MV-4-11 (cell line): ENCODE data around the gene SSC4D.
"Not testable (repeated sequence)": the region's sequence is repeated elsewhere in the genome, so short reads cannot be mapped to it uniquely, and the experiment has no call there.

Experiments used
- DNase-seq: peaks from one replicate; lab custom pipeline; 2025; lab: John Stamatoyannopoulos, UW

Gene SSC4D

GRCh38 chr7:76409537-76409936 is at the start of gene SSC4D:
Gene SSC4D, minus strand, starts transcription at chr7:76409697. Its CDS starts 5,258 bp downstream, at chr7:76404439.
- DNase-seq: no peak

GRCh38 chr7:76458504-76458903 is 49.0 kb upstream of the SSC4D start:
- not testable (repeated sequence) for DNase-seq

GRCh38 chr7:76457017-76457416 is 47.5 kb upstream of the SSC4D start:
- not testable (repeated sequence) for DNase-seq

DNA sequence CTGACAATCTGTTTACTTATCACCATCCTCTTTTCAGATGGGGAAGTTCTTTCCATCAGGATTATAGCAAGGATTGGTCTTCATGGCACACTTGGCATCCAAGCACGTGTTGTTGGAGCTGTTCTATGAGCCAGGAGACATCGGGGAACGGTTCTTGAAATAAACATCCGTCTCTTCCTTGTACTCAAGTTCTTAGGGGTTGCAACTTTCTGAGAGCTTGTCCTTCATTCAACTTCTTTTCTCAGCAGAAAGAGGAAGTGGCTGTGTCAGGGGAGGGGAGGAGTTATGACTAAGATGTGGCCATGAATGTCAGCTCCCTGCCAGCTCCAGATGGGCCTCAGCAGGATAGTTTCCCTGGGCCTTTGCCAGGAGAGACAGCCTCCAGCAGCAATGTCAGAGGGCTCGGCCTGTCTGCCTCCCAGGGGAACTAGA is 36.1 kb upstream of the SSC4D start:
- peak; percentile 95 for DNase-seq

GRCh38 chr7:76443846-76444245 is 34.3 kb upstream of the SSC4D start:
- not testable (repeated sequence) for DNase-seq

DNA sequence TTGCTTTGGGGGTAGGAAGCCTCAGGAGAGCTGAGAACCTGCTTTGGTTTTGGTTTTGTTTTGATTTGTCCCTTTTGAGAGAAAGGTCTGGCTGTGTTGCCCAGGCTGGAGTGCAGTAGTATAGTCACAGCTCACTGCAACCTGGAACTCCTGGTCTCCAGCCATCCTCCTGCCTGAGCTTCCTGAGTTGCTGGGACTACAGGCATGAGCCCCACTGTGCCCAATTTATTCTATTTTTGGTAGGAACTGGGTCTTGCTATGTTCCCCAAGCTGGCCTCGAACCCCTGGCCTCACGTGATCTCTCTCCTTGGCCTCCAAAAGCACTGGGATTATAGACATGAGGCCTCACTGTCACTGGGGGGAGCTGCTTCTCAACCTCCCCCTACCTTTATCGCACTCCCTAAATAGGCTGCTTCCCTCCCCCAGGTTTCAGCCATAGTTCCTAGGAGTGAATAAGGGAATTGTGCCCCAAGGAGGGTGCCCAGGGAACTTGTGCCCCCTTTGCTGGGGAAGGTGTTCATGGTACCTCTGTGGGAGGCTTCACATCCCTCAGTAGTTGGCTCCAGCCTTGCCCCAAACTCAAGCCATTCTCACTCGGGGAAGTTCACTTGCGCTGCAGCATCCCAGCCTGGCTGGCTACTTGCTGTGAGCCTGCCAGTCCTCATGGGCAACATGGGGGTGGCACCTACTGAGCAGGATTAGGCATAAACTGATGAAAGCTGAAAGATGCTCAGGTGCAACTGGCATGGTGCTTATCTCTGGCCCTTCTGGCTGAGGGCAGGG is 33.4 kb upstream of the SSC4D start:
- DNase-seq: not testable (repeated sequence)

DNA sequence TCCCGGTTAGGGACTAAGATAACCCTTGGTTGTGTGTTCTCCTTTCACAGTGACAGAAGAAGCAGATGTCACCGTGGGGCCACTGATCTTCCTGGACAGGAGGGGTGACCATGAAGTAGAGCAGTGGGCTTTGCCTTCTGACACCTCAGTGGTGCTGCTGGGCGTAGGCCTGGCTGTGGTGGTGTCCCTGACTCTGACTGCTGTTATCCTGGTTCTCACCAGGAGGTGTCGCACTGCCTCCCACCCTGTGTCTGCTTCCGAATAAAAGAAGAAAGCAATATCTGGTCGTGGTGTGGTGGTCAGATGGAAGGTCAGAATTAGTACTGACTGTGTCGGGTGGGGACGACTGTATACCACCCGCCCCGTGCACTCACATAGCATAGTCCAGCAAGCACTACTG is 32.3 kb upstream of the SSC4D start:
- not testable (repeated sequence) for DNase-seq

DNA sequence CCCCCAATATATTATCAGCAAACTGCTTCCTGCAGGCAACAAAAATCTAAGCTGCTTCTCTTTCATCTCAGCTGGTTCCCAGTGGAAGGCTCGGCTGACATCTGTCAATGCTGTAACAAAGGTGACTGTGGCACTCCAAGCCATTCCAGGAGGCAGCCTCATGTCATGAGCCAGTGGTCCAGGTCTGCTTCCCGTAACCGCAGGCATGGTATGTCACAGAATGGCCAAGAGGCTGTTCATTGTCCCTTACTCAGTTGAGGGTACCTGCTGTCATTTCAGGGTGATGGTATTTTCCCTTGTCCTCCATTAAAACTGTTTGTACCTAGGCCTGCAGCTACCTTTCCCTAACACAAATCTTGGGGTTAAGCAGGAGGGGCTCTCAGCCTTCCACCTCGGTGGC is 30.9 kb upstream of the SSC4D start:
- DNase-seq: not testable (repeated sequence)

DNA sequence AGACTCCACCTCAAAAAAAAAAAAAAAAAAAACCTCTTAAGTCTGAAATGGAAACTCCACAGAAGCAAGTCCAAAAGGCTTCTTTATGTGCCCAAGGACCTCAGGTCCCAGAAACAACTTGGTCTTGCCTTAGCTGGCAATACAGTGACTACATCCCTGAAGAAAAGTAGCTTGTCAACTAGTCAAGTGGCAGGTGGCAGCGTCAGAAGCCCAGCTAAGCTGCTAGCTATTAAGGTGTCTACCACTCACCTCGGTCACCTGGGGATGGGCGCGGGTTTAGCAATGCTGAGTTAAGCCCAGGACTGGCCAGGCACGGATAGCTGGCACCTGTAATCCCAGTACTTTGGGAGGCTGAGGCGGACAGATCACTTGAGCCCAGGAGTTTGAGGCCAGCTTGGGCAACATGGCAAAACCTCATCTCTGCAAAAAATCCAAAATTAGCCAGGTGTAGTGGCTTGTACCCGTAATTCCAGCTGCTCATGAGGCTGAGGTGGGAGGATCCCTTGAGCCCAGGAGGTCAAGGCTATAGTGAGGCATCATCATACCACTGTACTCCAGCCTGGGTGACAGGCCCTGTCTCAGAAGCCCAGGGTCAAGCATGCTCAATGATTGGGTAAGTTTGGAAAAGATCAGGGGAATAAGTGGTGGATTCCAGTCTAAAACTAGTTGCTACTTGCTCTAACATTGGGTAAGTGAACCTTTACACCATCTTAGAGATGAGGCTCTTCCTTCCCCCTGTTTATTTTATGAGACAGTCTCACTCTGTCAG is 29.8 kb upstream of the SSC4D start:
- not testable (repeated sequence) for DNase-seq

GRCh38 chr7:76437873-76438272 is 28.4 kb upstream of the SSC4D start:
- DNase-seq: peak; percentile 62

DNA sequence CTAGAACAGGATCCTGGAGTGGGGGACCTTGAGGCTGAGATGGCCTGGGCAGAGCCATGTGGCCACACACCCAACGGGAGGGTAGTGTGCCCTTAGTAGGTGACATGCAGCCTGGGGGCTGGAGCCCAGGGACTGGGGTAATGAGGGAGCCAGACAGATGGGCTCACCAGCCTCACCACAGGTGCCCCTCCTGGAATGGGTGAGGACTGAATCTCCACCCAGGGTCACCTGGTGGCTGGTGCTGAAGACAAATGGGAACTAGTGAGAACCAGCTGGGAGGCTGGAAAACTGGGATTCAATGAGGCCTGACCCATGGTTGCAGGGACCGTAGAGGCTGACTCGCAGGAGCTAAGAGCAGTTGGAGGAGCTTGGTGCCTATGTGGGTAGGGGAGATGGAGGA is 21.3 kb upstream of the SSC4D start:
- DNase-seq: no peak

DNA sequence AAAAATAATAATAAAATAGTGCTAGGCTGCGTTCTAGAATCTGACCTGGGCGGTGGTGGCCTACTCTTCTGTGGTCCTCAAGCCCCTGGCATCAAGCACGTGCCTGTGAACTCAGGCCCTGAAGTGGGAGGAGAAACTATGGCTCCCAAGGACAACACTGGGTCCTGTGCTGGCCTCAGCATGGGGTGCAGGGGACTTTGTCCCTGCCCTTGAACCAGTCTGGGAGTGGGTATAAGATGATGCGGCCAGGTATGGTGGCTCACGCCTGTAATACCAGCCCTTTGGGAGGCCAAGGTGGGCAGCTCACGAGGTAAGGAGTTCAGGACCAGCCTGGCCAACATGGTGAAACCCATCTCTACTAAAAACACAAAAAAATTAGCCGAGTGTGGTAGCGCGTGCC is 20.7 kb upstream of the SSC4D start:
- DNase-seq: no peak

DNA sequence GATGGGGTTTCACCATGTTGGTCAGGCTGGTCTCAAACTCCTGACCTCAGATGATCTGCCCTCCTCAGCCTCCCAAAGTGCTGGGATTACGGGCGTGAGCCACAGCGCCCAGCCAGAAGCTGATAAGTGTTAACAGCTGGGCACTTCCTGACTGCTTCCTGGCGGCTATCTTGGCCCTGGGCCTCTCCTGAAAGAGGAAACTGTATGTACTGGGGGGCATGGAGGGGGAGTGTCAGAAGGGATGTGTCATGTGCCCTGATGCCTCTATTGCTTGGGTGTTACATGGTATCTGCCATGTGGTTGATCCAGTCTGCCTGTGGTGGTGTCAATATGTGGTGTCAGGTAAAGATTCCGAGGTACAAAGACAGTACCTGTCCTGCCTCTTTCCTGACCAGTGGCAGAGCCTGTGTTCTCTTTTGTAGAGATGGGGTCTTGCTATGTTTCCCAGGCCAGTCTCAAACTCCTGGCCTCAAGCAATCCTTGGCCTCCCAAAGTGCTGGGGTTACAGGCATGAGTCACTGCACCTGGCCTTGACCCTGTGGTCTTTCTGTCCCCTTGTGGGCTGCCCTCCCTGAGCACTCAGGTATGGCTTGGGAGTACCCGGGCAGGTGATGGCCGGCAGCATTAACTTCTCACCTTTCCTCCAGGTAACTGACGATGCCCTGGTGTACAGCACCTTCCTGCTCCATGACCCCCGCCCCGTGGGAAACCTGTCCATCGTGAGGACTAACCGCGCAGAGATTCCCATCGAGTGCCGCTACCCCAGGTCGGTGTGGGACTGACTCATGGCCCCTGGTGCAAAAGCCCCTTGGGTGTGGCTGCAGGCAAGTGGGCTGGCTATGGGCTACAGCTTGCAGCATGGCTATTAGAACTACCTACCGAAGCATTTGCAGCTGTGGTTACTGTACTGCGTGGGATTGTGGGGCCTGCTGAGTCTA is 19.6 kb upstream of the SSC4D start:
- peak; percentile 91 for DNase-seq

DNA sequence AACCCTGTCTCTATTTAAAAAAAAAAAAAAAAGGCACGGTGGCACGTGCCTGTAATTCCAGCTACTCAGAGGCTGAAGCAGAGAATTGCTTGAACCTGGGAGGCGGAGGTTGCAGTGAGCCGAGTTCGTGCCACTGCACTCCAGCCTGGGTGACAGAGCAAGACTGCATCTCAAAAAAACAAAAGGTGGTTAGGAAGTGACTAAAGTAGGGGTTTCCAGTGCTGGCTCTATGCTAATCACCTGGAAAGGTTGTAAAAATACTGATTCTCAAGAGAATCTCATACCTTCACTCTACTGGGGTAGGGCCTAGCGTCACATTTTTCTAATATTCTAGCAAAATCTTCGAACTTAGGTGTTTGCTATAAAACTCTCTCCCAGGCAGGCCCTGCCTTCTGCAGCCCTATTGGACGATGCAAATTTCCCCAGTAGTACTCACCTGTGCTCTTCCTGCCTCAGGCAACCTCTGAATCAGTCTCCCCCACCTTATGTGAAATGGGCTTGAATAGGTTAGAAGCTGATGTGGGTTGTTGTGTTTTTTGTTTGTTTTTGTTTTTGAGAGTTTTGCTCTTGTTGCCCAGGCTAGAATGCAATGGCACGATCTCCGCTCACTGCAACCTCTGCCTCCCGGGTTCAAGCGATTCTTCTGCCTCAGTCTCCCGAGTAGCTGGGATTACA is 18.8 kb upstream of the SSC4D start:
- no peak for DNase-seq

DNA sequence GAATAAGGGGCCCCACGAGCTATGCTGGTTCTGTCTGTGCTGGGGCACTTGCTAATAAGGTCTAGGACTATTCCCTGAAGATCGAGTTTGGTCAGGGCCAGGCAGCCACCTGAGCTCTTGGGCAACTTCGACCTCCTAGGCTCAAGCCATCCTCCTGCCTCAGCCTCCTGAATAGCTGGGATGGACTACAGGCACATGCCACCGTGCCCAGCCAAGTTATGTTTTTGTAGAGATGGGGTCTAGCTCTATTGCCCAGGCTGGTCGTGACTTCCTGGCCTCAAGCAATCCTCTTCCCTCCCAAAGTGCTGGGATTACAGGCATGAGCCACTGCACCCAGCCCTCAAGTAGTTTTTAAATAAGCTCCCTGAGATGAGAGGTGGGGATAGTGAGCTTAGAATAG is 18.1 kb upstream of the SSC4D start:
- no peak for DNase-seq

DNA sequence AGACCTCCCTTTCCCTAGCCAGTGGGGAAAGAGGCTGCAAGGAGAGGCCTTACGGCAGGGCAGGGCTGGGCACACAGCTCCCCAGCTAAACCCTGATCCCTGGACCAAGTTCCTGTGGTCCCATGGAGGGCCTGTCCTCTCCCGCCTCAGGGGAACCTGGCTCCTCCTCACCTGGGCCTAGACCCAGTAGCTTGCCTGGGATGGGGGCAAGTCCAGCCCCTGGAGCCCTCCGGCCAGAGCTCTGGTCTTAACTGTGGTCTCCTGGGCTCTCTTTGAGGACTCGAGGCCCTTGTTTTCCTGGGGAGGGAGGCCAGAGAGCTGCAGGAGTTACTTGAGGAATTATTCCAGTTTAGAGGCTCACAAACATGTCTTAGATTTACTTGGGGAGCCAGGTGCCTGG is 16.7 kb upstream of the SSC4D start:
- no peak for DNase-seq

DNA sequence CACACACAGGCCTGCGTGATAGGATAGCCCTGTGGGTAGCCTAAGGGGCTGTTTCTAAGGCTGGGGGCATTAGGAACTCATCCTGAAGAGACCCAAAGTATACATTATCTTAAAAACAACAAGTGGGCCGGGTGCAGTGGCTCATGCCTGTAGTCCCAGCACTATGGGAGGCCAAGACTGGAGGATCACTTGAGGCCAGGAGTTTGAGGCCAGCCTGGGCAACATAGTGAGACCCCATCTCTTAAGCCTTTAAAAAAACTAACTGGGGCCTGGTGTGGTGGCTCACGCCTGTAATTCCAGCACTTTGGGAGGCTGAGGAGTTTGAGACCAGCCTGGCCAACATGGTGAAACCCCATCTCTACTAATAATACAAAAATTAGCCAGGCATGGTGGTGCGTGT is 16.1 kb upstream of the SSC4D start:
- not testable (repeated sequence) for DNase-seq

- DNase-seq: no peak
Measured at GRCh38 chr7:76425156-76425555, 15.7 kb upstream of the SSC4D start.

GRCh38 chr7:76424413-76425111 is 15.1 kb upstream of the SSC4D start, which contains the start of gene ZP3:
Gene ZP3, plus strand, starts transcription at chr7:76424950. Its CDS starts 15 bp downstream, at chr7:76424965.
- no peak for DNase-seq

- DNase-seq: no peak
Measured at GRCh38 chr7:76423666-76424412, 14.3 kb upstream of the SSC4D start.
